Measurements from ENCODE around the gene STARD7. TPM values are rescaled to one million over a fixed set of nuclear protein-coding genes. Genes with fewer than 3 reads are reported as not detected.
A peak's percentile ranks its signal among the peaks of the same experiment; 100 is the strongest.
"Not testable (repeated sequence)": the region's sequence is repeated elsewhere in the genome, so short reads cannot be mapped to it uniquely, and the experiment has no call there.

The STARD7 gene
- total and polyA plus RNA-seq, 7 experiments from 2014 or later: 56.5 to 133 (median 75.7) TPM

DNA sequence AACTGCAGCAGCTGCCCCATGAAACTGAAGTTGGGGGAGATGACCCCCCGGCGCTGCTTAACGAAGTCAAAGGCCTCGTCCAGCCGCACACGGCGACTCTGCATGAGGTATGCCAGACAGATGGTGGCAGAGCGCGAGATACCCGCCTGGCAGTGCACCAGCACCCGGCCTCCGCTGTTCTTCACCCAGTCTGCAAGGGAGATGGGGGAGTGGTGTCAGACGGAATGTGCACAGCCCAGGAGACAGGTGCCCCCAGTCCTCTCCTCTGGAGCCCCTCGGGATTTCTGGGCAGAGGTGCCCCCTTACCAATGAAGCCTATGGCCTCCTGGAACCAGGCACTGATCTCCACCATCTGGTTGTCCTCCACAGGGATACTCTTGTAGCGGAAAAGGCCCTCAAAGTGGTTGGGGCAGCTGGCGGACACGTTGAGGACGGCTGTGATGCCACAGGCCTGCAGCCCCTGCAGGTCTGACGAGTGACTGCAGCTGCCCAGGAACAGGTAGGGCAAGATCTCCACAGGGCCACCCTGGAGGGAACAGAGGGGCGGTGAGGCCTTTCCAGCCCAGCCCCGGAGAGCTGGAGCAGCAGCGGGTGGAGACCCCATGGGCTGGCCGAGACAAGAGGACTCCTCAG, 64.7 kb downstream of the STARD7 start:
- ATAC-seq (no peak), DNase-seq (peak in 8 of 9 donors; percentile 45 to 69 (median 59))
- peak overlapping the region; percentile 90 to 98 (median 95) for H3K4me3 Mint-ChIP-seq
- peaks cover 35 to 63% (median 58%) of the 10 kb centered on the region in 7 donors for H3K4me1 Mint-ChIP-seq
- H3K27ac Mint-ChIP-seq: peak overlapping the region; percentile 78 to 100 (median 96)
- H3K9me3 ChIP-seq (ENCODE audit: control insufficient read depth in 2 of 3, low read length in 3 of 3): no peaks in the 10 kb centered on the region
- POLR2A ChIA-PET: interaction anchor here (1.2 to 11.9 kb wide), 5 partner anchors 14 to 395 kb away, joined by 3 to 106 read pairs (median 60); partner anchors contain the start of gene CIAO1
- CTCF ChIA-PET: interaction anchor here (1.8 to 15.4 kb wide), 4 partner anchors 20 to 151 kb away, joined by 4 to 401 read pairs (median 9); no protein-coding TSS in a partner anchor
- intact Hi-C loops (cut with micrococcal nuclease): loop anchor here (1.0 to 2.0 kb wide), 3 partner anchors 27 to 161 kb away; partner anchors contain the start of genes ADRA2B (in 1 of the 2) and SNRNP200 (in 1 of the 2)
- H3K36me3 ChIP-seq (ENCODE audit: control insufficient read depth in 2 of 3, insufficient read depth in 3 of 3, low read length in 3 of 3): peaks cover 0 to 14% (median 0%) of the 10 kb centered on the region in 3 experiments
- peaks cover 0 to 11% (median 0%) of the 10 kb centered on the region in 5 donors for H3K36me3 Mint-ChIP-seq
- H3K27ac ChIP-seq (ENCODE audit: low read depth, low read length): peak overlapping the region; percentile 99
- H3K27me3 Mint-ChIP-seq: no peaks in the 10 kb centered on the region
- H3K4me3 ChIP-seq (ENCODE audit: low read length): peak overlapping the region; percentile 69
- peaks cover 46 to 49% of the 10 kb centered on the region in 2 donors for H3K4me1 ChIP-seq (ENCODE audit: control insufficient read depth in 2 of 2, insufficient read depth in 2 of 2, low read length in 2 of 2)
- H3K27me3 ChIP-seq (ENCODE audit: control insufficient read depth in 2 of 2, insufficient read depth in 2 of 2, low read length in 2 of 2): no peaks in the 10 kb centered on the region
- H3K9me3 Mint-ChIP-seq: peaks cover 0 to 10% (median 0%) of the 10 kb centered on the region in 11 donors

DNA sequence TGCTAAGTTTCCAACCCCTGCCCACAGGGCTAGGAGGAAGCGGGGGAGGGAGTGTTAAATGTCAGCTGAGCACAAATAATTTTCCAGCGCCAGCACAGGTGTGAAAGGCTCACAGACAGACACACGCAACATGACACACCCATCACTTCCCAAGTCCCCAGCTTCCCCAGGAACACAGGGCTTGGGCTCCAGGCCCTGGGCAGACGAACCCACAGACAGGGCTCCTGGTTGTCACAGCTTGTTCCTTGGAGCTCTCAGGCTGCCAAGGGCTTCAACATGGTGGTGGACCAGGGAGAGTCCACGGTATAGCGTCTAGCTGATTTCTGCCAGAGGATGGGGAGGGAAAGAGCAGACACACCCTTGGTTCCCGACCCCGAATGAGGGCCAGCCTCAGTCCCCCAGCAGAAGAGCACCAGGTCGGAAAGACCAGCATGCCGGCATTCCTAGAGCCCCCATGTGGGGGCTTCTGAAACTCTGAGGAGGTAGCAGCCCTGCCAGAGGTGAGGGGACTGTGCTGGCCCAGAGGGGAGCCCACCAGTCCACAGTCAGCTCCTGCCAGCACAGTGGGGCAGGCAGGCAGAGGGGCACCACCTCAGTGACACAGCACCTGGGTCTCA, 65.3 kb downstream of the STARD7 start:
- peak overlapping the region; percentile 69 for H3K4me3 ChIP-seq (ENCODE audit: low read length)
- Mint-ChIP-seq H3K27me3 (no peaks in the 10 kb centered on the region), H3K9me3 (peaks cover 0 to 8% (median 0%) of the 10 kb centered on the region in 11 donors), H3K4me1 (peaks cover 32 to 57% (median 52%) of the 10 kb centered on the region in 7 donors), H3K4me3 (peak overlapping the region; percentile 90 to 98 (median 95)), H3K27ac (peak overlapping the region; percentile 58 to 100 (median 96)), H3K36me3 (peaks cover 0 to 11% (median 0%) of the 10 kb centered on the region in 5 donors)
- H3K27me3 ChIP-seq (ENCODE audit: control insufficient read depth in 2 of 2, insufficient read depth in 2 of 2, low read length in 2 of 2): no peaks in the 10 kb centered on the region
- DNase-seq: peak in 3 of 9 donors; percentile 20 to 39 (median 24)
- H3K36me3 ChIP-seq (ENCODE audit: control insufficient read depth in 2 of 3, insufficient read depth in 3 of 3, low read length in 3 of 3): peaks cover 0 to 14% (median 0%) of the 10 kb centered on the region in 3 experiments
- ChIA-PET CTCF (interaction anchor here (1.8 to 15.4 kb wide), 4 partner anchors 21 to 151 kb away, joined by 4 to 401 read pairs (median 9); no protein-coding TSS in a partner anchor), POLR2A (interaction anchor here (0.6 to 11.9 kb wide), 7 partner anchors 15 to 123 kb away, joined by 3 to 106 read pairs (median 17); partner anchors contain the start of gene CIAO1)
- peaks cover 42 to 48% of the 10 kb centered on the region in 2 donors for H3K4me1 ChIP-seq (ENCODE audit: control insufficient read depth in 2 of 2, insufficient read depth in 2 of 2, low read length in 2 of 2)
- intact Hi-C loops (cut with micrococcal nuclease): no loop called here
- no peak for ATAC-seq
- H3K27ac ChIP-seq (ENCODE audit: low read depth, low read length): peak overlapping the region; percentile 99
- no peaks in the 10 kb centered on the region for H3K9me3 ChIP-seq (ENCODE audit: control insufficient read depth in 2 of 3, low read length in 3 of 3)

DNA sequence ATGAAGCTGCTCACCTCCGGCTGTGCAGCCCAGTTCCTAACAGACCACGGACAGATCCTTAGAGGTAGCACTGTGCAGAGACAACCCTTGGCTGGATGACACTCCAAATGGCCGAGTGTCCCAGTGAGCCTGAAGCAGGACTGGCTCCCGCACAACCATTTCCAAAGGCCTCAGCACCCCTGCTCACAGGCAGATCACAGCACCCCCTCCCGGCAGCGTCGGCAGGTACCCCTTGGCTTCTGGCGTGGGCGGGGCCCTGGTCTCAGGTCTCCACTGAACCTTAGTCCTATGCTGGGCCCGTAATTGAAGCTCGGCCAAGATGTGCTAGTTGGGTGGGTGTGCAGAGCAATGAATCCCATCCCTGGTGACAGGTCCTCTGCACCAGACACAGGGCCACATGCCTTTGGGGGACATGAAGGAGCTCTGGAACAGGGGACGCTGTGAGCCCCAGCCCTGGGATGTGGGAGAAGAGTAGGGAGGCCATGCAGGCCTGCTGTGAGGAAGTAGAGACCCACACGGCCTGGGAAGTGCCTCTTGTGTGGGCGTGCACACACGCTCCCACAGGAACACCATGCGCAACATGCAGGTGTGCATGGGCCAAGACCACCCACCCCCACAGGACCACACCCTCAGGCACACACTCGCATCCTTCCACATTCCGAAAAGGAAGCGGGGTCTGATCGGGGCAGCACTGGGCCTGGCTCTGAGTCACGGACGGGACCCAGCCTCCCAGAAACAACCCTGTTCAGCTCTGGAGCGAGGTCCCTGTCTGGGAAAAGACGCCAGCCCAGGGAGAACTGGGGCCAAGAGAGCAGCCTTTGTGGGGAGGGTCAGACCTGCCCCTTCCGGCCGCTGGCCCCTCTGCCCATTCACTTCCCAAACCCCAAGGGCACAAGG, 66.2 kb downstream of the STARD7 start:
- POLR2A ChIA-PET: interaction anchor here (0.6 to 11.9 kb wide), 7 partner anchors 9 to 124 kb away, joined by 3 to 106 read pairs (median 4); partner anchors contain the start of gene CIAO1
- peak overlapping the region; percentile 69 to 100 (median 91) for H3K27ac Mint-ChIP-seq
- H3K4me1 ChIP-seq (ENCODE audit: control insufficient read depth in 2 of 2, insufficient read depth in 2 of 2, low read length in 2 of 2): peaks cover 40 to 41% of the 10 kb centered on the region in 2 donors
- peaks cover 0 to 11% (median 0%) of the 10 kb centered on the region in 5 donors for H3K36me3 Mint-ChIP-seq
- H3K9me3 Mint-ChIP-seq: peaks cover 0 to 5% (median 0%) of the 10 kb centered on the region in 11 donors
- no peak for ATAC-seq
- peak overlapping the region; percentile 99 for H3K27ac ChIP-seq (ENCODE audit: low read depth, low read length)
- peak overlapping the region; percentile 69 for H3K4me3 ChIP-seq (ENCODE audit: low read length)
- no peaks in the 10 kb centered on the region for H3K27me3 Mint-ChIP-seq
- peaks cover 0 to 14% (median 0%) of the 10 kb centered on the region in 3 experiments for H3K36me3 ChIP-seq (ENCODE audit: control insufficient read depth in 2 of 3, insufficient read depth in 3 of 3, low read length in 3 of 3)
- CTCF ChIA-PET: interaction anchor here (1.8 to 15.4 kb wide), 5 partner anchors 8 to 150 kb away, joined by 4 to 401 read pairs (median 9); no protein-coding TSS in a partner anchor
- peak in 7 of 9 donors; percentile 30 to 66 (median 41) for DNase-seq
- no peaks in the 10 kb centered on the region for H3K9me3 ChIP-seq (ENCODE audit: control insufficient read depth in 2 of 3, low read length in 3 of 3)
- H3K4me3 Mint-ChIP-seq: peak overlapping the region; percentile 45 to 98 (median 93)
- H3K27me3 ChIP-seq (ENCODE audit: control insufficient read depth in 2 of 2, insufficient read depth in 2 of 2, low read length in 2 of 2): no peaks in the 10 kb centered on the region
- intact Hi-C loops (cut with micrococcal nuclease): no loop called here
- peaks cover 23 to 52% (median 43%) of the 10 kb centered on the region in 7 donors for H3K4me1 Mint-ChIP-seq

DNA sequence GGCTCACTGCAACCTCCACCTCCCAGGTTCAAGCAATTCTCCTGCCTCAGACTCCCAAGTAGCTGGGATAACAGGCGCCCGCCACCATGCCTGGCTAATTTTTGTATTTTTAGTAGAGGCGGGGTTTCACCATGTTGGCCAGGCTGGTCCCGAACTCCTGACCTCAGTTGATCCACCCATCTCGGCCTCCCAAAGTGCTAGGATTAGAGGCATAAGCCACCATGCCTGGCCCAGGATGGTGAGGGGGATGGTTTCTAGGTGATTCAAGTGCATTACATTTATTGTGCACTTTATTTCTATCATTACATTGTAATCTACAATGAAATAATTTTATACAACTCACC, 67.0 kb downstream of the STARD7 start:
- DNase-seq: peak in 1 of 9 donors; percentile 7
- intact Hi-C loops (cut with micrococcal nuclease); H3K9me3 ChIP-seq (ENCODE audit: control insufficient read depth in 2 of 3, low read length in 3 of 3); H3K4me3 ChIP-seq (ENCODE audit: low read length); H3K27me3 Mint-ChIP-seq; ATAC-seq; H3K27me3 ChIP-seq (ENCODE audit: control insufficient read depth in 2 of 2, insufficient read depth in 2 of 2, low read length in 2 of 2); H3K9me3 Mint-ChIP-seq; H3K27ac ChIP-seq (ENCODE audit: low read depth, low read length): not testable (repeated sequence)
- CTCF ChIA-PET: interaction anchor here (0.5 to 15.4 kb wide), 6 partner anchors 9 to 69 kb away, joined by 3 to 401 read pairs (median 8); no protein-coding TSS in a partner anchor
- H3K27ac Mint-ChIP-seq: peak overlapping the region in 8 of 9 donors; percentile 72 to 100 (median 87)
- peaks cover 31 to 32% of the 10 kb centered on the region in 2 donors for H3K4me1 ChIP-seq (ENCODE audit: control insufficient read depth in 2 of 2, insufficient read depth in 2 of 2, low read length in 2 of 2)
- POLR2A ChIA-PET: interaction anchor here (0.8 to 11.9 kb wide), 5 partner anchors 9 to 32 kb away, joined by 3 to 106 read pairs (median 17); no protein-coding TSS in a partner anchor
- peak overlapping the region in 7 of 10 donors; percentile 37 to 98 (median 94) for H3K4me3 Mint-ChIP-seq
- peaks cover 0 to 11% (median 0%) of the 10 kb centered on the region in 5 donors for H3K36me3 Mint-ChIP-seq
- peaks cover 16 to 44% (median 35%) of the 10 kb centered on the region in 7 donors for H3K4me1 Mint-ChIP-seq
- H3K36me3 ChIP-seq (ENCODE audit: control insufficient read depth in 2 of 3, insufficient read depth in 3 of 3, low read length in 3 of 3): peaks cover 0 to 14% (median 0%) of the 10 kb centered on the region in 3 experiments

DNA sequence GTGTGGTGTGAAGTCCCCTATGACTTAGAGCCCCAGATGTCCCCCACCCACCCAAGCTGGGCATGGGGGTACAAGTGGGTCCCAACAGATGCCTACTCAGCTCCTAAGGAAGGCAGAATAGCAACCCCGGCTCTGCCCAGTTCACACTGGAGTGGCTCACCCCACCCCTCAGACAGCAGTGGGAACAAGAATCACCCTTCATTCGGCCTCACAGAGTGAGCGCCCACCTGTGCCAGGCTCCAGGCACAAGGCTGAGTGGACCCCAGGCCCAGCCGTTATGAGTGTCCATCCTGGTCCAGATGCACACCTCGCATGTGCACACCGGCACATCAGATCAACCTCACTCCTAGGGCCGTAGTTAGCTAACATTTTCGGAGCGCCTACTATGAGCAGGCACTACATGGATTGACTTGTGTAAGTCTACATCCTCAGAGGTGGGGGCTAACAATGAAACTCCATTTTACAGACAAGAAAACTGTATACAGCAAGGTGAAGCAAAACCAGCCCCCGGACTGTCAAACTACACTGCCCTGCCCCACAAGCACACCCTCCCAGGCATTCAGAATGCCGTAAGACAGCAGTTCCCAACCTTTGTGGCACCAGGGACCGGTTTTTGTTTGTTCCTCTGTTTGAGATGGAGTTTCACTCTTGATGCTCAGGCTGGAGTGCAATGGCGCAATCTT, 67.5 kb downstream of the STARD7 start:
- H3K36me3 ChIP-seq (ENCODE audit: control insufficient read depth in 2 of 3, insufficient read depth in 3 of 3, low read length in 3 of 3): peaks cover 0 to 14% (median 0%) of the 10 kb centered on the region in 3 experiments
- ChIA-PET POLR2A (interaction anchor here (0.6 to 11.9 kb wide), 7 partner anchors 10 to 1005 kb away, joined by 3 to 106 read pairs (median 4); no protein-coding TSS in a partner anchor), CTCF (interaction anchor here (0.5 to 15.4 kb wide), 5 partner anchors 9 to 70 kb away, joined by 3 to 401 read pairs (median 9); no protein-coding TSS in a partner anchor)
- Mint-ChIP-seq H3K27me3 (no peaks in the 10 kb centered on the region), H3K27ac (peak overlapping the region in 5 of 9 donors; percentile 14 to 100 (median 98)), H3K36me3 (peaks cover 0 to 11% (median 0%) of the 10 kb centered on the region in 5 donors), H3K4me1 (peaks cover 16 to 39% (median 30%) of the 10 kb centered on the region in 7 donors), H3K4me3 (no peak overlapping the region), H3K9me3 (no peaks in the 10 kb centered on the region)
- no peaks in the 10 kb centered on the region for H3K27me3 ChIP-seq (ENCODE audit: control insufficient read depth in 2 of 2, insufficient read depth in 2 of 2, low read length in 2 of 2)
- H3K4me1 ChIP-seq (ENCODE audit: control insufficient read depth in 2 of 2, insufficient read depth in 2 of 2, low read length in 2 of 2): peaks cover 27 to 30% of the 10 kb centered on the region in 2 donors
- H3K9me3 ChIP-seq (ENCODE audit: control insufficient read depth in 2 of 3, low read length in 3 of 3): no peaks in the 10 kb centered on the region
- H3K27ac ChIP-seq (ENCODE audit: low read depth, low read length): no peak overlapping the region
- intact Hi-C loops (cut with micrococcal nuclease): no loop called here
- H3K4me3 ChIP-seq (ENCODE audit: low read length): no peak overlapping the region
- DNase-seq (peak in 1 of 9 donors; percentile 8), ATAC-seq (no peak)

Measured in naive thymus-derived CD4-positive, alpha-beta T cell (primary cell).